GM20431 (cell line): Measurements from ENCODE around the gene DDX23.
"Not testable (repeated sequence)": the region's sequence is repeated elsewhere in the genome, so short reads cannot be mapped to it uniquely, and the experiment has no call there.

Source experiments
- in situ Hi-C: fragments of 300-500 bp; cut with MseI, MboI; formaldehyde crosslinking; loops from one replicate; pipeline ENCODE4 v1.15.0; 2020; ENCODE audit warnings: low sequenced_read_pairs; ENCODE audit not compliant: unreplicated experiment

The DDX23 gene

DNA sequence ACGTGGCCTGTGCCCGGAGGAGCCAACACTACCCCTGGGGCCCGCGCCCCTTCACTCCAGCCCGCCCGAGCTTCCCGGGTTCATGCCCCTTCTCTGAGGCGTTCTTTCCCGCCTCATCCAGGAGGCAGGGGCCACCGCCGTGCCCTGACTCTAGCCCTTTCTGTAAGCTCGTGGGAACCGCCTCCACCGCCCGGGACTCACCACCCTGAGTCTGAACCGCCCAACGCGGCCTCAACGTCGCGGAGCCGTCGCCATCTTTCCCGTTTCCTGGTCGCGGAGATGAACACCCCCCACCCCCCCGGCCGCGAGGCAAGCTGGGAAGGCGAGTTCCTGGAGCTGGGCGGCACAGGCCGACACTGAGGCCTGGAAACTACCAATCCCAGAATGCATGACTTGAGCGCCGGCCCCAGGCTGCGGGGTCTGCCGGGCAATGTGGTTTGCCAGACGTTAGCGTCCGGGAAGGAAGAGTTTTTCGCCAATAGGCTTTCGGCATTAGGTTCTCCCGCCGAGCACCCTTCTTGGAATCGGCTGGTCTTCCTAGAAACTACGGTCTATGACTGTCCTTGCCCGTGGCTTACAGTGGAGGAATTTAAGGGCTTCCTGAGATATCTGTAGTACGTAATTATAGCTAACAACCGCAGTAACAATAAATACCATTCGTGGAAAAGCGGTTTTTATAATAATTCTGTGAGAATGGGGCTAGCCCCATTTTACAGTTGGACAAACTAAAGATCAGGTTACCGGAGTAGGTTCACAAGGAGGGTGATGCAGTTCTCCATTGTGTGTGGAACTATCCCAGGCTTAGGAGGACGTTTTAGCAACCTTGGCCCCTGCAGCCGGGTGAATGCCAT lies at the start of gene DDX23:
TSS of gene DDX23 (minus strand) at position 281 of the 851 bp plus-strand sequence. CDS start 6,381 bp downstream, outside the sequence.
- in situ Hi-C loops = no loop called here

DNA sequence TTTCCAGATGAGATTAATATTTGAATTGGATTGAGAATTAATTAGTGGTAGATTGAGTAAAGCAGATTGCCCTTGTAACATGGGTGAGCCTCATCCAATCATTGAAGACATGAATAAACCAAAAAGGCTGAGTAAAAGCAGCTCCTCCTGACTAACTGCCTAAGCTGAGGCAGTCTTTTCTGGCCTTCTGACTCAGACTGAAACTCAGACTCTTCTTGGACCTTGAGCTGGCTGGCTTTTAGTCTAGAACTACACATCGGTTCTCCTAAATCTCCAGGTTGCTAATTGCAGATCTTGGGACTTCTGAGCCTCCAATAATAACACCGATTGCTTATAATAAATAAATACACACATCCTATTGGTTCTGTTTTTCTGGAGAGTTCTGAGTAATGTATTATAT lies 49.3 kb upstream of the DDX23 start:
- in situ Hi-C loops = no loop called here

DNA sequence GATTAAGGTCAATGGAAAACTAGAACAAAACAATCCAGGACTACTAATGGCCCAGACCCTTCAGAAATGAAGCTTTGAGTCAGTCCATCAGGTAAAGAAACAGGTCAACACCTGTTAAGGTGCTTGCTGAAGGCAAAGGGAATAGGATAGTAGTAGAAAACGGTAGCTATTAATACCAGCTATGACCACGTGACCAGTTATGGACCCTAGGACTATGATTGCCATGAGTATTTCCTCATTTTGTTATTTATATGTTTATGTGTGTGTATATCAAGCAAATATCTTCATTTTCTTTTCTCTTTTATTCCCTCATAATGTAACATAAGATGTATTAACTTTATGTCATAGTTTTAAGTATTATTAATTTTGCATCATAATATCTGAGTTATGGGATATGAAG lies 47.7 kb upstream of the DDX23 start:
- in situ Hi-C loops = no loop called here

DNA sequence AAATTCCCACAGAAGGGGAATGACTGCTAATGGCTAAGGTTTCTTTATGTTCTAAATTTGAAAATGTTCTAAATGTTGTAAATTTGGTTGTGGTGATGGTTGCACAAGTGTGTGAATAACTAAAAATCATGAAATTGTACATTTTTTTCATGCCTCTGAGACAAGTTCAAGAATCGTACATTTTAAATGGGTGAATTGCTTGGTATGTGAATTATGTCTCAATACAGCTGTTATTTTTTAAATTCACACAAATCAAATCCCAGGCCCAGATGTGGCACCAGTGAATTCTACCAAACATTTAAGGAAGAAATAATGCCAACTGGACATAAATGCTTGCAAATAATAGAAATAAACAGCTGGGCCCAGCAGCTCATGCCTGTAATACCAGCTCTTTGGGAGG lies 42.3 kb upstream of the DDX23 start:
- in situ Hi-C loops = no loop called here

DNA sequence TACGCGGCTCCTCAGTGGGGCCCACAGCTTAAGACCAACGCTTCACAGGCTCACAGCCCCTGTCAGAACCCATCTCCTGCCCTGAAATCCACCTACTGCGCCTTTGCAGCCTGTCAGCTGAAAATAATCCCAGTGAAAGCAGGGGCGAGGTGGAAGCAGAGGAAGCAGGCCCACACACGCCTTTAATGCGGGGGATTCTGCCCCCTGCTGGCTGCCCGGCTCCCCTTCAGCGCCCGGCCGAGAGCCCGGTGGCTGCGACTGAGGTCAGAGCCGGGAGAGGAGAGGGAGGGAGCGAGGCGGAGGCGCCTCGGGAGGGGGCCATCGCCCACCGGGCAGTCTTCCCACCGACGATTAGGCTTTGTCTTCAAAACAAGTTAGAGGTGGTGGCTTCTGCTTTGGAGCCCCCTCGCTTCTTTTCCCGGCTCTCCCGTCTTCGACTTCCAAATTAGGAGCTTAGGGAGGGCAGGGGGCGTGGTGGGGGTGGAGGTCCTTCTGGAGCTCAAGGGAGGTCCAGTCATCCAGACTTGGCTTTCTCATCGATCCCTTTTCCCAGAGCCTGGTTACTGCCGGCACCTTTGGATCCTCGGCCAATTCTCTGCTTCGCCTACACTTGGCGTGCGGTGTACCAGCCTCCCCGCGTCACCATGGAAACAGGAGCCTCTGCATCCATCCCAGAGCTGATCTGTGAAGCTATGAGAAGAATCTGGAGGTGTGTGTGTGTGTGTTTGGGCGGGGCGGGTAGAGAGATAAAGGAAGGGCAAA lies 38.9 kb upstream of the DDX23 start:
- in situ Hi-C loops = no loop called here

DNA sequence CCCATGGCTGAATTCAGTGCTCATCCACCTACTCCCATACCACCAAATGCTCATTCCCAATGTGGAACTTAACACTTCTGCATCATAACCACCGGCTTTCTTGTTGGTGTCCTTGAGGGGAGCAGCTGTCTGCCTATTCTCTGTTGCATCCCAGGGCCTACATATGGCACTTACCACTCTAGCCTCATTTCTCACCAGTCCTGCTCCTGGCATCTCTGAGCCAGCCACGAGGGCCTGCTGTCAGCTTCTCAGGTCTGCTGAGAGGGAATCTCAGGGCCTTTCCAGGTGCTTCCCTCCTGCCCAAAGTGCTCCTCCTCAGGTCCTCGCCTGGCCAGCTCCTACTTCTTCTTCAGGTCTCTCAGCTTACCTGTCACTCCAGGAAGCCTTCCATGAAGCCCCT lies 37.7 kb upstream of the DDX23 start:
- in situ Hi-C loops = no loop called here

DNA sequence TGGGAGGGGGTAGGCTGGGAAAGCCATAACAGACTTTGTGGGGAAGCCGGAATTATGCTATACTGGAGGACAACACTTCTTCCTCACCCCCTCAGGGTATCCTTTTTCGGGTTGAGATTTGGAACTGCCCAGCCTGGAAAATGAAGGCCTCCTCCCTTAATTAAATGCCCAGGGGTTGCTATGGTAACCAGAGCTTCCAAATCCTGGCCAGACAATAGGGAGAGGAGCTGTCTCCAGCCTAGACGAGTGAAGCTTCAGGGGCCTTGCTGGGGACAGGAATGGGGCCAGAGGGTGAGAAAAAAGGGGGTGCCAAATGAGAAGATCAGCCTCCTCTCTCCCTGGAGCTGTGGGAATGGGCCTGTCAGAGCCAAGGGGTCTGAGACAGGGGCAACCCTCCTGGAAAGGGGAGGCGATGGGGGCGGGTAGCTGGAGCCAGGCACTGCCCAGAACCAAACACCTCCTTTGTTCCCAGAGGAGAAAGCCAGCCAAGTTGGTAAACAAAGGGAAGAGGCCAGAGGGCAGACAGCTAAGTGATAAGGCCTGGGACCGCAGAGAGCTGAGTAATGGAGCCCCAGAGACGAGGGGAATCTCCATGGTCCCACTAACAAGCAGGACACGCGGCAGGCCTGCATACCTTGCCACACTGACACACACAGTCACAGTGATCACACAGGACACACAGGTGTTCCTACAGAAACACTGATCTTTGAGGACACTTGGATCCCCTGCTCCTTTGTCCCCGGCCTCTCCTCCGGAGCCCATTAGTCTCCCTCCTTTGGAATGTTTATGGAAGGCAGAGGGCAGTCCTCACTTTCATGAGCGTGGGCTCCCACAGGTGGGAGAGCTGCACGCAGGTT lies 31.6 kb upstream of the DDX23 start:
- in situ Hi-C loops = no loop called here

DNA sequence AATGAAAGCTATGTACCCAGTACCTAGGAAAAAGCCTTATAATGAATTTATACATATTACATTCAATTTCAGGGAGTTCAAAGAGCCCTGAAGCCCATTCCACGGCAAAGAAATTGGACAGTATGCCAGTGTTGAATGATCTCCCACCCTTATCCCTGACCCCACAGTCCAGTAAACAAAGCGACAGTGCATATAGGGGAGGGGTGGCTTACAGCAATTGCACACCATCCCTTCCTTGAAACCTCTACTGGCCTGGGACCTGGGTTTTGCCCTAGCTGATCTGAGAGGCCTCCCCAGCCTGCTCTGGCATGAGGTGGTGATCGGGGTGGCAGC lies 31.0 kb upstream of the DDX23 start:
- in situ Hi-C loops = no loop called here

DNA sequence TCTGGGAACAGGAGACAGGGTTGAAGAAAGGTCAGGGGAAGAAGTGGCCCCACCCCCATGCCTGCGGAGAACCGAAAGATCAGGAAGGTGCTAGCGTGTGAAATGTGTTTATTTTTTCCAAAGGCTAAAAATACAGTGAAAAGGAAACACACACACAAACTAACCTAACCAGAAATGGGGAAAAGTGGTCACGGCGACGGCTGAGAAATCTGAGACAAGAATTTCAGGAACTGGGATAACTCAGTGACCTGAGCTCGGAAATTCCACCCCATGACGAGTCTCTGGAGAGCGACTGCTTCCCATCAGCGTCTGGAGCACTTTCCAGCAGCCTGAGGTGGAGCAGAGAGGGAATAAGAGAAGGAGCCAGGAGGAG lies 30.3 kb upstream of the DDX23 start:
- in situ Hi-C loops = no loop called here

DNA sequence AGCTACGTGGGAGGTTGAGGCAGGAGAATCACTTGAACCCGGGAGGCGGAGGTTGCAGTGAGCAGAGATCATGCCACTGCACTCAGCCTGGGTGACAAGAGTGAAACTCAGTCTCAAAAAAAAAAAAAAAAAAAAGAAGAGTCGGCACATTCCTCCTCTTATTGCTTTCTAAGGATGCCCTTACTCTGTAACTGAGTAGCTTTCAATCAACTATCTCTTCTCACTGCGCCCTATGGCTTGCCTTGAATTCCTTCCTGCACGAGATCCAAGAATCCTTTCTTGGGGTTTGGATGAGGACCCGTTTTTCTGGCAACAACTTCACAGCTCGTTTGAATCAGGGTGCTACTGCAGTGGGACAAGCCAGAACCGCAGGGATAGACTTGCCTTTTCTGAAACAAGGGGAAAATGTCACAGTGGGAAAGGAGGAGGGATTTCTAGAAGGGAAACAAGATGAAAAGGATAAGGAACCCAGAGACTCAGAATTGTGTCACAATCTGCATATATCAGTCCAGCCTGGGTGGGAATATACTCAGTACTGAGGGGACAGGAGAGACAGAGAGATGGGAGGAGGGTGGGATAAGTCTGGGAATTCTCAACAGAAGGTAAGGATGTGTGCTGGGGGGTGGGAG lies 29.8 kb upstream of the DDX23 start:
- in situ Hi-C loops = no loop called here

DNA sequence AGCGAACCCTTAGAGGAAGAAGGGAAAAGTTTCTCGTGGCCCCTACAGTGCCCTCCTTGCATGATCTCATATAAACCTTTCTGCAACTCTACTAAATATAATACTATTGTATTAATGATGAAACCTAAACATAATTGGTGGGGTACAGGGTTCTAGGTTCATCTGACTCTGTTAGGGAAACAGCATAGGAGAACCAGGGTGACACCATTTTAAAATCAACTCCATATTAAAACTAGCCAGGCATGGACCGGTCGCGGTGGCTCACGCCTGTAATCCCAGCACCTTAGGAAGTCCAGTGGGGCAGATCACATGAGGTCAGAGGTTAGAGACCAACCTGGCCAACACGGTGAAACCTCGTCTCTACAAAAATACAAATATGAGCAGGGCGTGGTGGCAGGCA lies 28.7 kb upstream of the DDX23 start:
- in situ Hi-C loops = no loop called here

DNA sequence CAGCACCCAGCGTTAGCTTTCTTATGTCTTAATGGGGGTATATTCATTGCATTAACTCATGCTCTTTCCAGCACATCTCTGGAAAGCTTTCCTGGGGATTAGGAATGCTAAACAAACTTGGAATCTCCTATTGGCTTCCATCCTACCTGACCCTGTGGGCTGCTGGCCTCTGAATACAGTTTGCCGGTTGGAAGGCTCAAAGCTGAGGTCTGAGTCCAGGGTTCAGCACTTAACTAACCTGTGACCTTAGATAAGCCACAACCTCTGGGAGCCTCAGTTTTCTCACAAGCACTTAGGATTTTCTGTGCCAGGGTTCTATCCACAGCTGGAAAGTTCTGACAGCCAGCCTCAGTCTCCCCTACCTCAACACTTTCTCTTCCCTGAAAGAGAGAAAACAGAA lies 26.6 kb upstream of the DDX23 start:
- in situ Hi-C loops = no loop called here

DNA sequence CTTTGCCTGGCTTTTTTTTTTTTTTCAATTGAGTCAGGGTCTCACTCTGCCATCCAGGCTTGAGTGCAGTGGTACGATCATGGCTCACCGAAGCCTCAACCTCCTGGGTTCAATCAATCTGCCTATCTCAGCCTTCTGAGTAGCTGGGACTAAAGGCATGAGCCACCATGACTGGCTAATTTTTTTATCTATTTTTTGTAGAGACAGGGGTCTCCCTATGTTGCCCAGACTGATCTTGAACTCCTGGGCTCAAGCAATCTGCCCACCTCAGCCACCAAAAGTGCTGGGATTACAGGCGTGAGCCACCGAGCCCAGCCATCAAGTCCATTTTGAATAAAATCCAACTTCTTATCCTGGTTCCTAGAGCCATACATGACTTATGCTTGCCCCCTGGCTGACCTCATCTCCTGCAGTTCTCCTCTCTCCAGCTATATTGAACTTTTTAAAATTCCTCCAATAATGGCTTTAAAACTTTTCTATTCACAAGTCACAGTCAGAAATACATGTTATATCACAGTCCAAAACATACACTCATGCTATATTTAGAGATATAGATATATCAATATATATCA lies 24.1 kb upstream of the DDX23 start:
- in situ Hi-C loops = no loop called here

DNA sequence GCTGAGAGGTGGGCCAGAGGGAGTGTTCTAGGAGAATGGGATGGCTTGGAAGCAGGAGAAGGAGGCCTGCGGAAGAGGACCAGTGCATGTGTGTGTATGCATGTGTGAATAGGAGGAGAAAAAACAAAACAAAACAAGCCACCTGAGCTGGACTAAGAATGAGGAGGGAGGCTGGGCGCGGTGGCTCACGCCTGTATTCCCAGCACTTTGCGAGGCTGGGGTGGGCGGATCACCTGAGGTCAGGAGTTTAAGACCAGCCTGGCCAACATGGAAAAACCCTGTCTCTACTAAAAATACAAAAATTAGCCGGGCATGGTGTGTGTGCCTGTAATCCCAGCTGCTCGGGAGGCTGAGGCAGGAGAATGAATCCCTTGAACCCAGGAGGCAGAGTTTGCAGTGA lies 21.6 kb upstream of the DDX23 start:
- in situ Hi-C loops = not testable (repeated sequence)

DNA sequence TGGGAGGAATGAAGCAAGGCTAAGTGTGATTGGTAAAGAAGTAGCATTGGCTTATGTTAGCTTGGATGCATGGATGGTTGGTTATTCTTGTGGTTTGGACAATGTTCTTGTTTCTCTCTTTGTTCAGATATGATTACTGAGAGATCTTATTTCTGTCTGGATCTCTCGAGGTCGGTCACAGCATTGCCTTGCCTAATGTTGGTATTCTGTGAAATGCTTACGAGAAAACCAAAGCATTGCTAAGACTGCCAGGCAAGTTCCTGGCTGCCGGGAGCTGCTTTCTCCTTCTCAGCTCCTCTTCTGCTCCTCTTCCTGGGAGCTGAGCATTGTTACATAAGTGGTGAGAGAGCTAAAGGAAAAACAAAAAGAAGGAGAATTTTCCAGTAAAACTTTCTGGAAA lies 21.1 kb upstream of the DDX23 start:
- in situ Hi-C loops = no loop called here

DNA sequence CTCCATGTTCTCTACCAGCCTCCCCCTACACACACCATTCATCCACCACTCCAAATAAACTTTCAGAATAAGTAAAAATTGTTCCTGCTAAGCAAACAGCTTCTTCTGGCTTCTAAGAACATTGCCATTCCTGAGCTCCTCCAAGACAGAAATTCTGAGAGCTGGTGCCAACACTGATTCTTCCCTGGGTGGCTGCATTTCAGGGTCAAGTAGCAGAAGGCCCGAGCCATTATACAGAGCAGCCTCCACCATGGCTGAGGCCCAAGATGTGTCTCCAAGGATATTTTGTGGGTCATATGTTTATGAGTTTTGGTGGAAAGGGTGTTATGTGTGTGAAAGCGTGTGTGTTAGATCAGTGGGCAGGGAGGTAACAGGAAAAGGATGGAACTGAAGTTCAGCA lies 17.2 kb upstream of the DDX23 start:
- in situ Hi-C loops = no loop called here

DNA sequence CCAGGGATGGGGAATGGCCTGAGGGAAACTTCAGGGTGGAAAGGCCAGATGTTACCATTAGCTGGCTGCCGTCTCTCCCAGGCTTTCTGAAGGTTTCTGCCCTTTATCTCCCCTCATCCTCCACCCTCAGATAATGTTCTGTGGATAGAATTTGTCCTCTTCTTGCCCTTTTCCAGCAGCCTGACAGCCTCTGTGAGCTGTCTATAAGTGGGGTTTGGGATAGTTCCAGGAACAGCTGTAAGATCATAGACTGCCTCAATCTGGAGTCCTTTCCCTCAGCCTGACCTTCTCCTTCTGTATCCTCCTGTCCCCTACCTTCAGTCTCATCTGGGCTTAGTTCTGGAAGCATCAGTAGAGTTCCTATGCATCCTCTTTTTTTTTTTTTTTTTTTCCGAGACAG lies 16.5 kb upstream of the DDX23 start:
- in situ Hi-C loops = no loop called here

DNA sequence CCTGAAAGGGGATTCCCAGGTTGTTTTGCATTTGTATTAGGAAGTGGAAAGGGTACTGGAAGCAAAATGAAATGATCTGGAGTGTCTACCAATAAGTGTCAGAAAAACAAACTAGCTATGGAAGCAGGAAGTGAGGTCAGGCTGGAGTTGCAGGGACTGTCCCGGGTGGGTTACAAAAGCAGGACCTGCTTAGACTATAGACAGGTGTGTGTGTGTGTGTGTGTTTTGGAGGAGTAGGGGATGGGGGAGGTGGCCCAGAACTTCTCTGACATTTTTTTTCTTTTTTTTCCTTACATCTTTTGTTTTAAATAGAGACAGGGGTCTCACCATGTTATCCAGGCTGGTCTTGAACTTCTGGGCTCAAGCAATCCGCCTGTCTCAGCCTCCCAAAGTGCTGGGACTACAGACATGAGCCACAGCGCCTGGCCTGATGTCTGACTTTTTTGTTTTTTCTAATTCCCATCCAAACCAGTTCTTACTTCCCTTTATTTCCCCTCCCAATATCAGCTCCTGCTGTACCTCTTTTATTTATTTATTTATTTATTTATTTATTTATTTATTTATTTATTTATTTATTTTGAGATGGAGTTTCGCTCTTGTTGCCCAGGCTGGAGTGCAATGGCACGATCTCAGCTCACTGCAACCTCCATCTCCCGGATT lies 14.2 kb upstream of the DDX23 start:
- in situ Hi-C loops = no loop called here

DNA sequence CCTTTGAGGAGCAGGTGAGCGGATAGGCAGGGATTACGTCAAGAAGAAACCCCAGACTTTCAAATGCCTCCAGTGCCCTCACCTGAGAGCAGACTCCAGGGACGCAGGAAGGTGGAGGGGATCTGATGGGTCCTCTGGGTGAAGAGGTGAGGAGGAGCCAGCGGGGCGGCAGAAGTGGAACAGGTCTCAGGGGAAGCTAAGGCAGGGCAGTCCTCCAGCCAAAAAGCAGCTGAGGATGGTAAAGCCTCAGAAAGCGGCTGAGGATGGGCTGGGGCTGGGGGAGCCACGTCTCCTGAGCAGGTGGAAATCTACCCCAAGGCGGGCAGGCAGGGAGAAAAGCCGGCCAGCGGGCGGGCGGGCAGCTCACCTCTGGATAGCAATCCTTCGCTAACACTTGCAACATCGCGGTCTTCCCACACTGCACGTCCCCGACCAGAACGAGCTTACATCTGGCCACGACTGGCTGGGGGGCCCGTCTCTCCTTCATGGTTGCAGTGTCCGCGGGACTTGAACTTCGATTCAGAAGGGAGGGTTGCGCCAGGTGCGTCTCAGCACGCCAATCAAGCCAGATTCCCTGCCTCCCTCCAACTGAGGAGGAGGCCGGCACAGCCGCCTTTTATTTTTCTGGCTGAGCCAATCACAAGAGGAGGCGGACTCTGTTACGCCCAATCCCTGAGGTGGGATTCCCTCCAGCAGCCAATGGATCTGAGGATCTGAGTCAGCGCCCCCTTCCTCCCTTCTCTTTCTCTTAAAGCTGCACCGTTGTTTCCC lies 13.5 kb upstream of the DDX23 start, which contains the start of gene RND1:
TSS of gene RND1 (minus strand) at position 590 of the 771 bp plus-strand sequence. CDS start at position 487, 103 bp downstream.
- in situ Hi-C loops = no loop called here
